Panc1 (cell line): ENCODE results near the gene MOB3A.

ENCODE experiments used
- CTCF ChIP-seq: fragments of 450-650 bp; IDR thresholded peaks from 2 replicates; pipeline ENCODE4 v1.5.1; 2017; ENCODE audit warnings: mild to moderate bottlenecking
- POLR2AphosphoS5 ChIP-seq: IDR thresholded peaks from 2 replicates; pipeline ENCODE4 v1.6.1; 2012; ENCODE audit warnings: mild to moderate bottlenecking, low read depth, low read length, moderate library complexity
- SIN3A ChIP-seq: IDR thresholded peaks from 2 replicates; pipeline ENCODE4 v1.6.1; 2012; ENCODE audit warnings: low read depth, mild to moderate bottlenecking, low read length, moderate library complexity, borderline replicate concordance; ENCODE audit not compliant: insufficient read depth
- TCF7L2 ChIP-seq: IDR thresholded peaks from 2 replicates; pipeline ENCODE4 v1.6.1; 2011; ENCODE audit warnings: mild to moderate bottlenecking, low read depth, low read length, inconsistent platforms
- TF ChIP-seq, protein P1 (sequence below), 2 experiments: IDR thresholded peaks; 2 replicates each; pipeline ENCODE4 v1.6.1; 2011 to 2012; ENCODE audit warnings: low read depth in 2 of 2, control low read depth in 1 of 2, low read length in 1 of 2, mild to moderate bottlenecking in 1 of 2, moderate library complexity in 1 of 2; ENCODE audit not compliant: insufficient read depth in 1 of 2

DNA sequence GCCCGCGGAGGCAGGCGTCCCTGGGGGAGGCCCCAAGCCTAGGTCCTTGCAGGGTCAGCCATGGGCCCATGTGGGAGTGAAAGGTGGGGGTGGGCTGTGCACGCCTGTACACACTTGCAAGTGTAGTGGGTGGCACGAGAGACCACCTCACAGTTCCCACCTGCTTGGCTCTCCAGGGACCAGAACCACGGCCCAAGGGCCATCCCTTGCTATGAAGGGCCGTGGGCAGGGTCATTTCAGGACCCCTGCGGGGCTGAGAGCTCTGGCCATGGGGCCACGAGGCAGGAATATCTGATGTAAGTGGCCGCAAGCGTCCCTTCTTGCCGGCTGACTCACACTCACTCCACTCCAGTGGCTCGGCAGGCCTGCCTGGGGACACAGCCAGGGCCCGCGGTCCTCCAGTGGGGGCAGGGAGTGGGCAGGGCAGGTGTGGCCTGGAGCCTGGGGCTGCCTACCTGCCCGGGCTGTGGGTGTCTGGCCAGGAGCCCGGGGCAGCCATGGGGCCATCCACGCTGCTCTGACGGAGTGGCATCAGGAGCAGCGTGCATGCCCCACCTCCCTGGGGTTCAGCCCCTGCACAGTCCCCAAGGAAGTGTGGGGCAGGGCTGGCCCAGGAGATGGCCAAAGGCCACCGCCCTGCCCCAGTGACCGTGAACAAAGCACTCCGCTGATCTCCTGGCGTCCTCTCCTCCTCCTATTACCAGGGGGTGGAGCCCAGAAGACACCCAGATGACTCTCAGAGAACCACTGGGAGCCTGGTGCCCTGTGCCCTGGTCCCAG lies 36.5 kb downstream of the MOB3A start:
- TF ChIP-seq CTCF, result no peak
- TF ChIP-seq POLR2AphosphoS5, result peak; percentile 62; the same call in 1 of the 2 replicates
- TF ChIP-seq SIN3A, result no peak
- TF ChIP-seq TCF7L2, result peak; percentile 86
- TF ChIP-seq, protein P1, sequence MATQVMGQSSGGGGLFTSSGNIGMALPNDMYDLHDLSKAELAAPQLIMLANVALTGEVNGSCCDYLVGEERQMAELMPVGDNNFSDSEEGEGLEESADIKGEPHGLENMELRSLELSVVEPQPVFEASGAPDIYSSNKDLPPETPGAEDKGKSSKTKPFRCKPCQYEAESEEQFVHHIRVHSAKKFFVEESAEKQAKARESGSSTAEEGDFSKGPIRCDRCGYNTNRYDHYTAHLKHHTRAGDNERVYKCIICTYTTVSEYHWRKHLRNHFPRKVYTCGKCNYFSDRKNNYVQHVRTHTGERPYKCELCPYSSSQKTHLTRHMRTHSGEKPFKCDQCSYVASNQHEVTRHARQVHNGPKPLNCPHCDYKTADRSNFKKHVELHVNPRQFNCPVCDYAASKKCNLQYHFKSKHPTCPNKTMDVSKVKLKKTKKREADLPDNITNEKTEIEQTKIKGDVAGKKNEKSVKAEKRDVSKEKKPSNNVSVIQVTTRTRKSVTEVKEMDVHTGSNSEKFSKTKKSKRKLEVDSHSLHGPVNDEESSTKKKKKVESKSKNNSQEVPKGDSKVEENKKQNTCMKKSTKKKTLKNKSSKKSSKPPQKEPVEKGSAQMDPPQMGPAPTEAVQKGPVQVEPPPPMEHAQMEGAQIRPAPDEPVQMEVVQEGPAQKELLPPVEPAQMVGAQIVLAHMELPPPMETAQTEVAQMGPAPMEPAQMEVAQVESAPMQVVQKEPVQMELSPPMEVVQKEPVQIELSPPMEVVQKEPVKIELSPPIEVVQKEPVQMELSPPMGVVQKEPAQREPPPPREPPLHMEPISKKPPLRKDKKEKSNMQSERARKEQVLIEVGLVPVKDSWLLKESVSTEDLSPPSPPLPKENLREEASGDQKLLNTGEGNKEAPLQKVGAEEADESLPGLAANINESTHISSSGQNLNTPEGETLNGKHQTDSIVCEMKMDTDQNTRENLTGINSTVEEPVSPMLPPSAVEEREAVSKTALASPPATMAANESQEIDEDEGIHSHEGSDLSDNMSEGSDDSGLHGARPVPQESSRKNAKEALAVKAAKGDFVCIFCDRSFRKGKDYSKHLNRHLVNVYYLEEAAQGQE (IDR thresholded peaks at IDR 0.05; ENCODE audit: insufficient read depth in 1 of 2, low read depth in 2 of 2, low read length in 1 of 2), result no peak
